Measurements from ENCODE around the gene TBL1X.

GRCh38 chrX:9745417-9746115 lies 280.7 kb downstream of the TBL1X start:
- no peak for TF ChIP-seq EZH2 (IDR thresholded peaks at IDR 0.05; ENCODE audit: insufficient read depth, low read length)
- TF ChIP-seq CTCF (IDR thresholded peaks at IDR 0.05; ENCODE audit: insufficient read depth, low read depth, low read length) = no peak

Measured in astrocyte (in vitro differentiated cells and primary cell).